ENCODE data around the gene PSMD13.

The PSMD13 gene

GRCh38 chr11:289712-290620 lies 53.2 kb downstream of the PSMD13 start:
- DNase-seq, result no peak

- DNase-seq, result no peak
Observed at GRCh38 chr11:290621-291231, 54.0 kb downstream of the PSMD13 start.

- no peak for DNase-seq
Observed at GRCh38 chr11:291281-292210, 54.8 kb downstream of the PSMD13 start.

- DNase-seq, result no peak
Observed at GRCh38 chr11:292211-293121, 55.7 kb downstream of the PSMD13 start.

- DNase-seq, result no peak
Observed at GRCh38 chr11:293271-293851, 56.6 kb downstream of the PSMD13 start.

DNA sequence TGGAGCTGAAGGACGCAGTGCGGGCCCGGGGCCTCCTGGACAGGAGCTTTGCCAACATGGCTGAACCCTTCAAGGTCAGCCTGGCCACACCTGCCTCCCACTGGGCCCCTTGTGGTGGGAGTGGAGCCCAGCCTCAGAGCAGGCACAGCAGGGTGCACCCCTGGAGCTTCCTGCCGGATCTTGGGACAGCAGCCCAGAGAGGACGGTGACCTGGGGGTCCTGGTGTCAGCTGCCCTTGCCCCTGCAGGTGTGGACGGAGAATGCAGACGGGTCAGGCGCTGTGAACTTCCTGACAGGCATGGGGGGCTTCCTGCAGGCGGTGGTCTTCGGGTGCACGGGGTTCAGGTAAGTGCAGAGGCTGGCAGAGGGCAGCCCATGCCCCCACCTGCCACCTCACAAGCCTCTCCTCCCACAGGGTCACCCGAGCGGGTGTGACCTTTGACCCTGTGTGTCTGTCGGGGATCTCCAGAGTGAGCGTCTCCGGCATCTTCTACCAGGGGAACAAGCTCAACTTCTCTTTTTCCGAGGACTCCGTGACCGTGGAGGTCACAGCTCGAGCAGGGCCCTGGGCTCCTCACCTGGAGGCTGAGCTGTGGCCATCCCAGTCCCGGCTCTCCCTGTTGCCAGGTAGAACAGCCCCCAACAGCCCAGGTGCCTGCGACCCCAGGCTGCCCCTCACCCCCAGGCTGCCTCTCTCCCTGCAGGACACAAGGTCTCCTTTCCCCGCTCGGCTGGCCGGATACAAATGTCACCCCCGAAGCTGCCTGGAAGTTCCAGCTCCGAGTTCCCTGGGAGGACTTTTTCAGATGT lies 57.3 kb downstream of the PSMD13 start:
- no peak for DNase-seq

DNA sequence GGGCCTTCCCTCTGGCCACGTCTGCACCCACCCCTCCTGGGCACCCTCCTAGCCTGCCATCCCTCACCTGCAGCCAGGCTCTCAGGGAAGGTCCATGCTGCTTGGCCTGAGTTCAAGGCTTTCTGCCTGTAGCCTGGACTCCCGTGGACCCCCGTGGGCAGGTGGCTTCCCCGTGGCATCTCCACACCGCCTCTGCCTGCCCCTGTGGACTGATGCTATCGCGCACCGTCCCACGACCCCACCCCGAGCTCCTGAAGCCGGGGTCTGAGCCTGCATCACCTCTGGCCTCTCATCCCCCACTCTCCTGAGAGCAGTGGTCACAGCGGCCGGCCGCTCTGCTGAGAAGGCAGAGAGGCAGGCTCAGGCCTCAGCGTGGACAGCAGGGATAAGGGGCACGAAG lies 58.0 kb downstream of the PSMD13 start:
- DNase-seq, result no peak

DNA sequence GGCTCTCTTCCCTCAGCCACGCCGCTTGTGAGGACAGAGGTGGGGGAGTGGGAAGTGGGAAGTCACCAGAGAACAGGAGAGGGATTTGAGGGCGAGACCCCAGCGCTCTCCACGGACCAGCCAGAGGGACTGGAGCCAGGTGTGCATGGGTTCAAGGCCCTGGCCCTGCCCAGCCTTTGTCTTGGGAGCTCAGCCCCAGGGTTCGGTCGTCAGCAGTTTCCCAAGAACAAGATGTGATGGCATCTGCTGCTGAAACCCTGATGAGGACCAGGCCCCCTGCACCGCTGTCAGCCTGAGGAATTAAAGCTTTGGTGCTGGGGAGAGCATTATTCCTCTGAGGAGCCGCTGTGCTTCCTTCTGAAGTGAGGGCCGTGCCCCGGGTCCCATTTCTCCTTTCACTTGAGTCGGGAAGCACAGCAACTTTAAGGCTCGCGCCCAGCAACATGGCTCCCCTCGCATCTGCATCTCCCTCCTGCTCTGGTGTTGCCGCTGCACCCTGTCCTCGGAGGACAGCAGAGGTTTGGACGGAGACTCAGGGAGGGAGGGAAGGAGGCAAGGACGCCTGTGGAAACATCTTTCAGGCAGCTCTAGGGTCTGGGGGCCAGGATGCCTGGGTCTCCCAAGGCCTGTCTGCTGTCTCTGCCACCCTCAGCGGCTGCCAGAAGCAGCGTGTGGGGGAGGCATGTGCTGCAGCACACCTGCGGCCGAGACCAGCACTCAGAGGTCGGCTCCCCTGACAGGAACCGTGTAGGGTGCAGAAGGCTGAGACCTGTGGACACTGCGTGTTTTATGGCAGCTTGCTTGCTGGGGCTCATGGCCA lies 58.8 kb downstream of the PSMD13 start:
- no peak for DNase-seq

DNA sequence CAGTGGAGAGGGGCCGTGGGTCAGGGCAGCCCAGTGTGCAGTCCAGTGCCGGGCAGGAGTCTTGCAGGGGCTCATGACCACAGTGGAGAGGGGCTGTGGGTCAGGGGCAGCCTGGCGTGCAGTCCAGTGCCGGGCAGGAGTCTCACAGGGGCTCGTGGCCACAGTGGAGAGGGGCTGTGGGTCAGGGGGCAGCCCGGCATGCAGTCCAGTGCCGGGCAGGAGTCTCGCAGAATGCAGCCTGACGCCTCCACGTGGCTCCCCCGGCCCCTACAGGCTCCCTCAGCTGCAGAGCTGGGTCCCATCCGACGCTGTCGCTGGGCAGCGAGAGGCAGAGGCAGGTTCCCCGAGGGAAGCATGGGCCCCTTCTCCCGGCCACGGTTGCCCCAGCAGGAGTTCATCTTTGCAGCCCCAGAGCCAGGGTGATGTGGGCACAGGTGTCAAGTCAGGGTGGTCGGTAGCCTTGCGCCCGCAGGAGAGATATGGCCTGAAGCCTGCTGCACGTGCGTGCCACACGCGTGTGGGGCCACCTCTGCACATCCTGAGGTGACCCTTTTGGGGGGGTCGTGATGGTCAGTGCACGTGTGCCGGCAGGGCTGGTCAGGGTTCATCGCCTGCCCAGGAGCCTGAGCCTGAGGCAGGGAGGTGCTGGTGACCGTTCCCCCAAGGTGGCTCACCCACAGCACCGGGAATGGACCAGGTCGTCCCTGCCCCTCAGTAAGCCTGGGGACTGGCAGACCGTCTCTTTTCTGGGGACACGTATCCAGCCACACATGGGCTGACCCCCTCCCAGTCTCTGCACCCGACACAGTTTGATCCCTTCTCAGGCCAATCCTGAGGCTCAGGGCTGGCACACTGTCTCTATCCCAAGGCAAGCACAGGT lies 59.6 kb downstream of the PSMD13 start:
- DNase-seq, result no peak

- no peak for DNase-seq
Observed at GRCh38 chr11:297051-297585, 60.3 kb downstream of the PSMD13 start.

DNA sequence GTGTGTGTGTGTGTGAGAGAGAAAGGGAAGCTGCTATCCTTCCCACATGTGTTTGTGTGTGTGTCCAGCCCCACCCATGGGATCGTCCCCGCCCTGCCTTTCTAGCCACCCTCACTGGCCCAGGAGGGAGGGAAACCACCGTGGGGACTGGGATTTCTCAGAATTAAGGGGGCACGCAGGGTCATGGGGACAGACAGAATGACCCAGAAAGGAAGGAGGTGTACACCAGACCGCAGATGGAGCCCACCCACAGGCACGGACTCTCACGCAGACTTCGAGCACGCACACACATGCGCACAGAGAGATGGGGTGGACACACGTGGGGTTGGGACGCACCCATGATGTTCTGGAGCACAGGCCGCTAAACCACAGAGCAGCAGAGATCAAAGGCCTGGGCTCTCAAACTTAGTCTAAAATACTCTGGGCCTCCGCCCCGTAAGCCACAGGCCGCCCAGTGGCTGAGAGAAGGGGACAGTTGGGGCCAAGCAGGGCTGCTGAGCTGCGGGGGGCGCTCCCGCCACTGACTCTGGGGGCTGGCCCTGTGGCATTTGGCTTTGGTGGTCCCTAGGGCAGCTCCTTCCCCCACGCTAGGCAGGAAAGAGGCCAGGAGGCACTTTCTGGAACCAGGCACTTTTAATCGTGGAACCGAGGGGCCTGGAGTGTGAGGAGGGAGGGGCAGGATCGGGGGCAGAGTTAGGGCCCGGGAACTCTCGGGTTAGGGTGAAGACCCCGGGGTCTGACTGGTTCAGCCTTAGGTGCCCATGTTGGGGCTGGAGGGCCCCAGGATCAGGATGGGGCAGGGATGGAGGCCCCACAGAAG lies 61.0 kb downstream of the PSMD13 start:
- no peak for DNase-seq

DNA sequence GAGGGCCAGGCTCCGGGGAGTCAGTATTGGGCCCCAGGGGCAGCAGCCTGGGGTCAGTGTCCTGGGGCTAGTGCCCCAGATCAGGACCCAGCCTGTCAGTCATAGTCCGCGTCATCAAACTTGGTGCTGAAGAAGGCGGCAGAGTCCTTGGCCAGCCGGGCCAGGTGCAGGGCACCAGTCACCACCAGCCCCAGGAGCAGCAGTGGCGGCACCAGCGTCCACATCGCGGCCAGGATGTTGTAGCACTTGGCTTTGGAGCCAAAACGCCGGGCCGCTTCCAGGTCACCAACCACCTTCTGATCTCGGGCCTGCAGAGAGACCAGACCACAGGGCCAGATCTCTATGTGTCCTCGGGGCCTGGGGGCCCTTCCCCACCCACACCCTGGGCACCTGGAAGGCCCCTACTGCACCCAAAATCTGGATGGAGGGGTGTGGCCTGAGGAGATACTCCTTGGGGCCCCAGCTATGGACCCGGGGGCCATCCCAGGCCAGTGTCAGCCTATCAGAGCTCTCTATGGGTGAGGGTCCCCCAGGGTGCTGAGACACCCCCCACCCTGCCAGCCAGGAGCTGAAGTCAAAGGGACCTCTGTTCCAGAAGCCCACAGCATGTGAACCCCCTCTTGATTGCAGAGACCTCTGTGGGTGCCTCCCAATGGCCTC lies 61.8 kb downstream of the PSMD13 start:
- DNase-seq, result no peak

DNA sequence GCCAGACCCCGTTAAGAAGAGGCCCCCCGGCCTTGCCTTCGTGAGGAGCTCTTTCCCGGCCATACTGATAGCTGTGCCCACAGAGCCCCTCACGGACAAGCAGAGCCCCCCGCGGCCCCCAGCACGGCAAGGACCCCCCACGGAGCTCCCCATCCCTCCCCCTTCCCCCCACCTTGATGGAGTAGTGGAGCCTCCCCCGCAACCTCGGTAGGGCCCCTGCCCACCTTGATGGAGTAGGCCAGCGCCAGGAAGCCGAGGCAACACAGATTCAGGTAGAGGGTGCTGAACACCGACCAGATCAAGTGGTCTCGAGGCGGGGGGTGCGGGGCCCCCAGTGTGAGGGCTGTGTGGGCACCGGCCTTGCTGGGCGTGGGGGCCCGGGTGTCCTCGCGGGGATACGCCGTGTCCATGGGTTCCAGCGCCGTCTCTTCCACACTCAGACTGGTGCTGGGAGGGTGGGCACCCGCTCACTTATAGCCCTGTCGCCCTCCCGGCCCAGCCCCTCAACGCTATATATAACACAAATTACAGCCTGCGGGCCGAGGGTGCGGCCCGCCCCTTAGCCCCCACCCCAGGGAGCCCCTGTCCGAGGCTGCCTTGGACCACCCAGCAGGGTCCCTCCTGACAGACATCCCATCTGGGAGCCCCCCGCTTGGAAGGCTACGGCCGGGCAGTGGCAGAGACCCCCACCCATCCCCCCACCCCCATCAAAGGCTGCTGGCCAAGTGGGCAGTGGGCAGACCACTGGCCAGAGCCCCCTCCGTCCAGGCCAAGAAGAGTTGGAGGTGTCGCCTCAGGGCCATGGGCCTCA lies 62.5 kb downstream of the PSMD13 start, which contains the start of gene IFITM5:
Gene IFITM5 (minus strand): TSS at position 446 of the 811 bp plus-strand sequence. CDS start 36 bp downstream, at position 410.
- DNase-seq, result no peak

- DNase-seq, result no peak
Observed at GRCh38 chr11:299951-300735, 63.4 kb downstream of the PSMD13 start.
